ENCODE results near the gene STARD8. TPM values are rescaled to one million over a fixed set of nuclear protein-coding genes. Genes with fewer than 3 reads are reported as not detected.
"Not testable (repeated sequence)": the region's sequence is repeated elsewhere in the genome, so short reads cannot be mapped to it uniquely, and the experiment has no call there.

Gene STARD8
- total RNA-seq, 1 donor from 2014 or later = 24.2 TPM

- DNase-seq (ENCODE audit: low spot score) (no peak), ATAC-seq (peak; percentile 42)
- intact Hi-C loops (cut with DNase I) = no loop called here
Measured at GRCh38 chrX:68652326-68653170, 5.1 kb downstream of the STARD8 start.

- ATAC-seq = no peak
- DNase-seq (ENCODE audit: low spot score) = no peak
- intact Hi-C loops (cut with DNase I) = no loop called here
Measured at GRCh38 chrX:68654693-68655092, 7.2 kb downstream of the STARD8 start.

- ATAC-seq; DNase-seq (ENCODE audit: low spot score); intact Hi-C loops (cut with DNase I): not testable (repeated sequence)
Measured at GRCh38 chrX:68656473-68656872, 9.0 kb downstream of the STARD8 start.

GRCh38 chrX:68658530-68658929, 11.1 kb downstream of the STARD8 start:
- intact Hi-C loops (cut with DNase I) = no loop called here
- no peak for DNase-seq (ENCODE audit: low spot score)
- ATAC-seq = peak; percentile 39

- ATAC-seq (no peak), DNase-seq (ENCODE audit: low spot score) (no peak)
- intact Hi-C loops (cut with DNase I) = no loop called here
Measured at GRCh38 chrX:68659385-68659784, 11.9 kb downstream of the STARD8 start.

- no peak for DNase-seq (ENCODE audit: low spot score)
- no peak for ATAC-seq
- intact Hi-C loops (cut with DNase I) = no loop called here
Measured at GRCh38 chrX:68659786-68660185, 12.3 kb downstream of the STARD8 start.

- DNase-seq (ENCODE audit: low spot score) (no peak), ATAC-seq (peak; percentile 68)
- intact Hi-C loops (cut with DNase I) = no loop called here
Measured at GRCh38 chrX:68660746-68661145, 13.3 kb downstream of the STARD8 start.

GRCh38 chrX:68665502-68665901, 18.0 kb downstream of the STARD8 start:
- peak; percentile 38 for ATAC-seq
- no peak for DNase-seq (ENCODE audit: low spot score)
- intact Hi-C loops (cut with DNase I) = no loop called here

- intact Hi-C loops (cut with DNase I) = no loop called here
- DNase-seq (ENCODE audit: low spot score) (no peak), ATAC-seq (peak; percentile 70)
Measured at GRCh38 chrX:68666580-68666979, 19.1 kb downstream of the STARD8 start.

- DNase-seq (ENCODE audit: low spot score) (no peak), ATAC-seq (no peak)
- intact Hi-C loops (cut with DNase I) = no loop called here
Measured at GRCh38 chrX:68669094-68669860, 21.8 kb downstream of the STARD8 start.

- intact Hi-C loops (cut with DNase I) = no loop called here
- DNase-seq (ENCODE audit: low spot score) (no peak), ATAC-seq (no peak)
Measured at GRCh38 chrX:68669871-68670270, 22.4 kb downstream of the STARD8 start.

GRCh38 chrX:68671221-68671620, 23.8 kb downstream of the STARD8 start:
- no peak for ATAC-seq
- intact Hi-C loops (cut with DNase I) = no loop called here
- DNase-seq (ENCODE audit: low spot score) = no peak

GRCh38 chrX:68672581-68673318, 25.3 kb downstream of the STARD8 start:
- ATAC-seq (peak; percentile 86), DNase-seq (ENCODE audit: low spot score) (peak; percentile 77)
- intact Hi-C loops (cut with DNase I) = no loop called here

GRCh38 chrX:68675571-68675970, 28.1 kb downstream of the STARD8 start:
- DNase-seq (ENCODE audit: low spot score) (no peak), ATAC-seq (no peak)
- intact Hi-C loops (cut with DNase I) = no loop called here

GRCh38 chrX:68676335-68676734, 28.9 kb downstream of the STARD8 start:
- DNase-seq (ENCODE audit: low spot score) (no peak), ATAC-seq (no peak)
- intact Hi-C loops (cut with DNase I) = no loop called here

- no peak for DNase-seq (ENCODE audit: low spot score)
- intact Hi-C loops (cut with DNase I) = no loop called here
- no peak for ATAC-seq
Measured at GRCh38 chrX:68677998-68678397, 30.5 kb downstream of the STARD8 start.

- peak; percentile 83 for ATAC-seq
- intact Hi-C loops (cut with DNase I) = no loop called here
- no peak for DNase-seq (ENCODE audit: low spot score)
Measured at GRCh38 chrX:68681443-68681941, 34.0 kb downstream of the STARD8 start.

GRCh38 chrX:68682790-68683189, 35.3 kb downstream of the STARD8 start:
- intact Hi-C loops (cut with DNase I) = no loop called here
- DNase-seq (ENCODE audit: low spot score) = no peak
- ATAC-seq = no peak

- DNase-seq (ENCODE audit: low spot score) = no peak
- intact Hi-C loops (cut with DNase I) = no loop called here
- no peak for ATAC-seq
Measured at GRCh38 chrX:68683580-68683979, 36.1 kb downstream of the STARD8 start.
